RWPE2 (cell line): ENCODE measurements around the gene FZR1.
A peak's percentile ranks its signal among the peaks of the same experiment; 100 is the strongest.

ENCODE experiments used
- ATAC-seq: fragments of 200-7000 bp; cut with Tn5 transposase; 3 replicates; pipeline ENCODE4 v1.9.1; 2021; ENCODE audit warnings: low read depth
- DNase-seq: peaks from one replicate; pipeline ENCODE4 v3.0.0-alpha.2; 2020; ENCODE audit warnings: low spot score
- H3K27ac ChIP-seq: fragments of 450-650 bp; 2 replicates; pipeline ENCODE4 v1.5.1; 2017; ENCODE audit warnings: mild to moderate bottlenecking; ENCODE audit not compliant: poor library complexity, severe bottlenecking
- H3K27me3 ChIP-seq: fragments of 250-450 bp; sonication (Bioruptor Pico); 2 replicates; pipeline ENCODE4 v1.5.1; 2021; ENCODE audit warnings: mild to moderate bottlenecking, moderate library complexity; ENCODE audit not compliant: insufficient read depth, poor library complexity, severe bottlenecking
- H3K36me3 ChIP-seq: fragments of 250-450 bp; sonication (Bioruptor Pico); 2 replicates; pipeline ENCODE4 v1.5.1; 2020; ENCODE audit warnings: low read depth, mild to moderate bottlenecking, moderate library complexity
- H3K4me1 ChIP-seq: fragments of 250-450 bp; sonication (Bioruptor Pico); 2 replicates; pipeline ENCODE4 v1.5.1; 2021; ENCODE audit warnings: mild to moderate bottlenecking, moderate library complexity; ENCODE audit not compliant: insufficient read depth, poor library complexity, severe bottlenecking
- H3K4me3 ChIP-seq: fragments of 250-450 bp; sonication (Bioruptor Pico); 2 replicates; pipeline ENCODE4 v1.5.1; 2021; ENCODE audit warnings: mild to moderate bottlenecking, moderate library complexity; ENCODE audit not compliant: severe bottlenecking
- H3K9me3 ChIP-seq: fragments of 250-450 bp; sonication (Bioruptor Pico); 2 replicates; pipeline ENCODE4 v1.5.1; 2021; ENCODE audit warnings: mild to moderate bottlenecking, moderate library complexity; ENCODE audit not compliant: severe bottlenecking
- CTCF ChIP-seq: fragments of 450-650 bp; IDR thresholded peaks from one replicate; pipeline ENCODE4 v1.5.1; 2017; ENCODE audit warnings: mild to moderate bottlenecking, moderate library complexity; ENCODE audit not compliant: poor library complexity, severe bottlenecking

FZR1 gene

GRCh38 chr19:3555653-3556422 lies 49.7 kb downstream of the FZR1 start:
- no peak for TF ChIP-seq CTCF
- Histone ChIP-seq H3K27me3 (no peaks in the 10 kb centered on the region), H3K9me3 (no peaks in the 10 kb centered on the region), H3K36me3 (peaks cover 3% of the 10 kb centered on the region; the same call in 1 of the 2 replicates), H3K4me3 (peak overlapping the region; percentile 78), H3K27ac (no peak overlapping the region), H3K4me1 (peaks cover 4% of the 10 kb centered on the region)
- DNase-seq (no peak), ATAC-seq (no peak)

- DNase-seq (peak; percentile 40), ATAC-seq (no peak)
- H3K27ac ChIP-seq: peak overlapping the region; percentile 77
These were observed 50.4 kb downstream of the FZR1 start for GRCh38 chr19:3556423-3556977.

GRCh38 chr19:3556978-3557460 lies 50.9 kb downstream of the FZR1 start:
- H3K4me3 ChIP-seq: peak overlapping the region; percentile 78
- H3K4me1 ChIP-seq: peaks cover 4% of the 10 kb centered on the region
- peak; percentile 77 for DNase-seq
- ATAC-seq: peak; percentile 39
- TF ChIP-seq CTCF: peak; percentile 4
- H3K9me3 ChIP-seq: no peaks in the 10 kb centered on the region
- H3K27me3 ChIP-seq: no peaks in the 10 kb centered on the region
- peak overlapping the region; percentile 77 for H3K27ac ChIP-seq
- no peaks in the 10 kb centered on the region for H3K36me3 ChIP-seq

More at GRCh38 chr19:3556423-3556977, 50.4 kb downstream of the FZR1 start:
- H3K9me3 ChIP-seq: no peaks in the 10 kb centered on the region
- no peaks in the 10 kb centered on the region for H3K36me3 ChIP-seq
- no peak for TF ChIP-seq CTCF
- peaks cover 4% of the 10 kb centered on the region for H3K4me1 ChIP-seq
- H3K4me3 ChIP-seq: peak overlapping the region; percentile 78
- no peaks in the 10 kb centered on the region for H3K27me3 ChIP-seq

GRCh38 chr19:3557461-3558248 lies 51.5 kb downstream of the FZR1 start, which contains the start of gene MFSD12:
Gene MFSD12 (minus strand): TSS chr19:3557586. CDS start chr19:3557403, 183 bp downstream.
- Histone ChIP-seq H3K4me1 (peaks cover 10% of the 10 kb centered on the region), H3K4me3 (peak within 1 kb of the TSS; percentile 78), H3K27ac (peak within 1 kb of the TSS; percentile 77), H3K27me3 (no peaks in the 10 kb centered on the region), H3K36me3 (no peaks in the 10 kb centered on the region), H3K9me3 (no peaks in the 10 kb centered on the region)
- ATAC-seq (peak; percentile 87), DNase-seq (peak; percentile 91)
- TF ChIP-seq CTCF: no peak
